K562 (cell line): Measurements from ENCODE around the gene RAB6B. TPM values are rescaled to one million over a fixed set of nuclear protein-coding genes. Genes with fewer than 3 reads are reported as not detected.

ENCODE experiments used
- ATF1 ChIP-seq, 2 experiments: fragments of 450-650 bp in 1 of 2; IDR thresholded peaks; 2 replicates each; pipeline ENCODE4 v1.6.1; 2016; ENCODE audit warnings: missing compliant biosample characterization in 1 of 2, missing genetic modification characterization in 1 of 2
- EGR1 ChIP-seq: fragments of 450-650 bp; conservative IDR thresholded peaks from 2 replicates; pipeline ENCODE4 v1.6.1; 2017; ENCODE audit warnings: mild to moderate bottlenecking
- ILK ChIP-seq: fragments of 450-650 bp; IDR thresholded peaks from 2 replicates; pipeline ENCODE4 v1.6.1; 2016; ENCODE audit warnings: missing genetic modification characterization, low read depth, mild to moderate bottlenecking, missing compliant biosample characterization, moderate library complexity, borderline replicate concordance
- KDM5B ChIP-seq: fragments of 200-600 bp; sonication (generic); IDR thresholded peaks from 2 replicates; pipeline ENCODE4 v1.6.1; 2012; ENCODE audit warnings: low read depth, mild to moderate bottlenecking, moderate library complexity, low read length, control low read depth, inconsistent platforms; ENCODE audit not compliant: insufficient replicate concordance
- PML ChIP-seq: IDR thresholded peaks from 2 replicates; pipeline ENCODE4 v1.6.1; 2012; ENCODE audit warnings: low read length, inconsistent platforms
- RB1 ChIP-seq: fragments of 450-650 bp; IDR thresholded peaks from 2 replicates; pipeline ENCODE4 v1.6.1; 2017; ENCODE audit warnings: low read depth, mild to moderate bottlenecking
- SIN3A ChIP-seq, 2 experiments: fragments of 150-350 bp in 1 of 2; IDR thresholded peaks; 2 replicates each; pipeline ENCODE4 v1.6.1; 2011 to 2016; ENCODE audit warnings: borderline replicate concordance in 2 of 2, low read depth in 2 of 2, low read length in 2 of 2, mild to moderate bottlenecking in 2 of 2, moderate library complexity in 2 of 2; ENCODE audit not compliant: control insufficient read depth in 1 of 2
- SMAD4 ChIP-seq: fragments of 250-450 bp; sonication (Bioruptor Pico); conservative IDR thresholded peaks from 2 replicates; pipeline ENCODE4 v1.8.0; 2021; ENCODE audit warnings: inconsistent platforms, mild to moderate bottlenecking, moderate library complexity
- SRSF1 ChIP-seq: fragments of 200-400 bp; formaldehyde crosslinking; IDR thresholded peaks from 2 replicates; pipeline ENCODE4 v1.6.1; 2017; ENCODE audit warnings: mild to moderate bottlenecking, low read depth, low read length, moderate library complexity
- ZNF174 ChIP-seq: fragments of 250-450 bp; sonication (Bioruptor Pico); IDR thresholded peaks from 2 replicates; pipeline ENCODE4 v1.4.0; 2020; ENCODE audit warnings: mild to moderate bottlenecking
- ZNF507 ChIP-seq: conservative IDR thresholded peaks from 2 replicates; pipeline ENCODE4 v1.6.1; 2017; ENCODE audit warnings: missing genetic modification characterization, missing compliant biosample characterization
- ZNF76 ChIP-seq: fragments of 250-450 bp; sonication (Bioruptor Pico); IDR thresholded peaks from 2 replicates; pipeline ENCODE4 v1.4.0; 2020; ENCODE audit warnings: mild to moderate bottlenecking, moderate library complexity, borderline replicate concordance
- polyA plus RNA-seq, 8 experiments: library from polyadenylated mRNA; depleted of rRNA in 4 of 8; stranded (reverse) in 5 of 8; unstranded in 3 of 8; fragments of >200 nt; fragmentation: Nextera tagmentation in 2 of 8; fragmentation: Illumina TruSeq in 1 of 8; extraction: Ambion mirVana in 2 of 8; extraction: Trizol in 1 of 8; gene quantifications; 2 replicates each; pipeline versions ENCODE4 v1.2.1 to v1.2.3, GENCODE V29; 2011 to 2014; ENCODE audit warnings: inconsistent platforms in 1 of 8, missing spikeins in 1 of 8
- total RNA-seq, 7 experiments: library from RNA; depleted of rRNA in 6 of 7; stranded (reverse); fragments of >200 nt in 6 of 7; fragmentation: Illumina TruSeq in 2 of 7; extraction: Trizol in 2 of 7; gene quantifications; 2 replicates each; pipeline versions ENCODE4 v1.2.1 to v1.2.3, GENCODE V29; 2011 to 2021; ENCODE audit warnings: low replicate concordance in 1 of 7
- TF ChIP-seq, protein P1 (sequence below), 2 experiments: fragments of 450-650 bp; conservative IDR thresholded peaks; 2 replicates each; pipeline ENCODE4 v1.6.1; 2017; ENCODE audit warnings: mild to moderate bottlenecking in 2 of 2, moderate library complexity in 2 of 2
- TF ChIP-seq, protein P2 (sequence below): fragments of 250-450 bp; sonication (Bioruptor Pico); IDR thresholded peaks from 2 replicates; pipeline ENCODE4 v1.5.0; 2021
- TF ChIP-seq, protein P3 (sequence below), 3 experiments: fragments of 200-800 bp in 1 of 3; fragments of 250-450 bp in 1 of 3; fragments of 450-650 bp in 1 of 3; sonication (Bioruptor Pico) in 1 of 3; sonication (Bioruptor generic) in 1 of 3; formaldehyde crosslinking in 1 of 3; IDR thresholded peaks; 2 replicates each; pipeline versions ENCODE4 v1.6.1 to v1.8.0; 2016 to 2022; ENCODE audit warnings: mild to moderate bottlenecking in 2 of 3, missing genetic modification characterization in 2 of 3, missing compliant biosample characterization in 1 of 3, moderate library complexity in 1 of 3
- TF ChIP-seq, protein P4 (sequence below): fragments of 150-350 bp; IDR thresholded peaks from 2 replicates; pipeline ENCODE4 v1.6.1; 2014; ENCODE audit warnings: low read depth, mild to moderate bottlenecking, low read length, borderline replicate concordance

The RAB6B gene
- total and polyA plus RNA-seq, 9 of the 15 experiments (the other 6 are each of a cell fraction or from before 2014, with no cell fraction given), result 0.60 to 18.1 (median 1.5) TPM

DNA sequence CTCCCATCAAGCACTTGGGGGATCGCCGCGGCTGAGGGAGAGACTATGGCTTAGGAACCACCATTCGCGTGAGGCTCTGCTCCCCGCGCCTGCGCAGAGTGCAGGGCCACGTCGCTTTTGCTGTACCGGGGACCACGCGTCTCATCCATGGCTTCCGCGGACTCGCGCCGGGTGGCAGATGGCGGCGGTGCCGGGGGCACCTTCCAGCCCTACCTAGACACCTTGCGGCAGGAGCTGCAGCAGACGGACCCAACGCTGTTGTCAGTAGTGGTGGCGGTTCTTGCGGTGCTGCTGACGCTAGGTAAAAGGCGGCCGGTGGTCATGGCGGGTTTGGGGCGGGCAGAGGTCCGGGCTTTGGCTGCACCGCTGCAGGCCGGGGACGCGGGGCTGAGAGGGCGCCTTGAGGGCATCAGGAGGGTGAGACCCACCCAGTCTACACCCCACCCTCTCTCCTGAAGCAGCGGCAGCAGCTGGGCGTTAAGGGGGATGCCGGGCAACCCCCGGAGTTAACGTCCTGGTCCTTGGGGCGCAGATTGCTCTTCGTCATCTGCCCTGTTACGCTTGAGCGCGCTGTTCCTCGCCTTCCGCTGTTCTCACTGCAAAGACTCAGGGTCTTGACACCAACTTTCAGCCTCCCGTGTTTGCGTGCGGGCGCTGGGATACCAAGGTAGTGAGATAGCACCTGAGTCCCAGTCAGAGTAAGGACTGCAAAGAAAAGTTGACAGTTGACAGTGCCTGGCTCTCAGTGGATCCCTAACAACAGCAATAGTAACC is 89.8 kb downstream of the RAB6B start, which contains the start of gene SRPRB (continued):
- TF ChIP-seq, protein P1, sequence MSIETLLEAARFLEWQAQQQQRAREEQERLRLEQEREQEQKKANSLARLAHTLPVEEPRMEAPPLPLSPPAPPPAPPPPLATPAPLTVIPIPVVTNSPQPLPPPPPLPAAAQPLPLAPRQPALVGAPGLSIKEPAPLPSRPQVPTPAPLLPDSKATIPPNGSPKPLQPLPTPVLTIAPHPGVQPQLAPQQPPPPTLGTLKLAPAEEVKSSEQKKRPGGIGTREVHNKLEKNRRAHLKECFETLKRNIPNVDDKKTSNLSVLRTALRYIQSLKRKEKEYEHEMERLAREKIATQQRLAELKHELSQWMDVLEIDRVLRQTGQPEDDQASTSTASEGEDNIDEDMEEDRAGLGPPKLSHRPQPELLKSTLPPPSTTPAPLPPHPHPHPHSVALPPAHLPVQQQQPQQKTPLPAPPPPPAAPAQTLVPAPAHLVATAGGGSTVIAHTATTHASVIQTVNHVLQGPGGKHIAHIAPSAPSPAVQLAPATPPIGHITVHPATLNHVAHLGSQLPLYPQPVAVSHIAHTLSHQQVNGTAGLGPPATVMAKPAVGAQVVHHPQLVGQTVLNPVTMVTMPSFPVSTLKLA (conservative IDR thresholded peaks at IDR 0.05), result peak; percentile 81 to 95
- TF ChIP-seq PML, result peak; percentile 39; the same call in 1 of the 2 replicates
- TF ChIP-seq, protein P2, sequence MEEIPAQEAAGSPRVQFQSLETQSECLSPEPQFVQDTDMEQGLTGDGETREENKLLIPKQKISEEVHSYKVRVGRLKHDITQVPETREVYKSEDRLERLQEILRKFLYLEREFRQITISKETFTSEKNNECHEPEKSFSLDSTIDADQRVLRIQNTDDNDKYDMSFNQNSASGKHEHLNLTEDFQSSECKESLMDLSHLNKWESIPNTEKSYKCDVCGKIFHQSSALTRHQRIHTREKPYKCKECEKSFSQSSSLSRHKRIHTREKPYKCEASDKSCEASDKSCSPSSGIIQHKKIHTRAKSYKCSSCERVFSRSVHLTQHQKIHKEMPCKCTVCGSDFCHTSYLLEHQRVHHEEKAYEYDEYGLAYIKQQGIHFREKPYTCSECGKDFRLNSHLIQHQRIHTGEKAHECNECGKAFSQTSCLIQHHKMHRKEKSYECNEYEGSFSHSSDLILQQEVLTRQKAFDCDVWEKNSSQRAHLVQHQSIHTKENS (CRISPR knock-in tag), result no peak
- TF ChIP-seq, protein P3, sequence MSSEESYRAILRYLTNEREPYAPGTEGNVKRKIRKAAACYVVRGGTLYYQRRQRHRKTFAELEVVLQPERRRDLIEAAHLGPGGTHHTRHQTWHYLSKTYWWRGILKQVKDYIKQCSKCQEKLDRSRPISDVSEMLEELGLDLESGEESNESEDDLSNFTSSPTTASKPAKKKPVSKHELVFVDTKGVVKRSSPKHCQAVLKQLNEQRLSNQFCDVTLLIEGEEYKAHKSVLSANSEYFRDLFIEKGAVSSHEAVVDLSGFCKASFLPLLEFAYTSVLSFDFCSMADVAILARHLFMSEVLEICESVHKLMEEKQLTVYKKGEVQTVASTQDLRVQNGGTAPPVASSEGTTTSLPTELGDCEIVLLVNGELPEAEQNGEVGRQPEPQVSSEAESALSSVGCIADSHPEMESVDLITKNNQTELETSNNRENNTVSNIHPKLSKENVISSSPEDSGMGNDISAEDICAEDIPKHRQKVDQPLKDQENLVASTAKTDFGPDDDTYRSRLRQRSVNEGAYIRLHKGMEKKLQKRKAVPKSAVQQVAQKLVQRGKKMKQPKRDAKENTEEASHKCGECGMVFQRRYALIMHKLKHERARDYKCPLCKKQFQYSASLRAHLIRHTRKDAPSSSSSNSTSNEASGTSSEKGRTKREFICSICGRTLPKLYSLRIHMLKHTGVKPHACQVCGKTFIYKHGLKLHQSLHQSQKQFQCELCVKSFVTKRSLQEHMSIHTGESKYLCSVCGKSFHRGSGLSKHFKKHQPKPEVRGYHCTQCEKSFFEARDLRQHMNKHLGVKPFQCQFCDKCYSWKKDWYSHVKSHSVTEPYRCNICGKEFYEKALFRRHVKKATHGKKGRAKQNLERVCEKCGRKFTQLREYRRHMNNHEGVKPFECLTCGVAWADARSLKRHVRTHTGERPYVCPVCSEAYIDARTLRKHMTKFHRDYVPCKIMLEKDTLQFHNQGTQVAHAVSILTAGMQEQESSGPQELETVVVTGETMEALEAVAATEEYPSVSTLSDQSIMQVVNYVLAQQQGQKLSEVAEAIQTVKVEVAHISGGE (CRISPR knock-in tag; IDR thresholded peaks at IDR 0.05), result no peak
- TF ChIP-seq SIN3A (IDR thresholded peaks at IDR 0.05; ENCODE audit: borderline replicate concordance in 2 of 2, control insufficient read depth in 1 of 2, low read depth in 2 of 2, low read length in 2 of 2), result peak; percentile 47 to 82; a peak in 2 of 4 replicates
- TF ChIP-seq SRSF1, result no peak
- TF ChIP-seq KDM5B, result peak; percentile 85
- no peak for TF ChIP-seq ILK (tag)
- TF ChIP-seq ATF1 (CRISPR knock-in tag; IDR thresholded peaks at IDR 0.05), result 0 out of 2 replicates have a peak, but pooled peaks have one; percentile 11
- peak; percentile 81 for TF ChIP-seq ATF1 (tag; IDR thresholded peaks at IDR 0.05)
- TF ChIP-seq RB1, result peak; percentile 70
- TF ChIP-seq SMAD4 (CRISPR knock-in tag), result no peak
- TF ChIP-seq ZNF174, result no peak
- TF ChIP-seq ZNF76, result no peak
- TF ChIP-seq, protein P4, sequence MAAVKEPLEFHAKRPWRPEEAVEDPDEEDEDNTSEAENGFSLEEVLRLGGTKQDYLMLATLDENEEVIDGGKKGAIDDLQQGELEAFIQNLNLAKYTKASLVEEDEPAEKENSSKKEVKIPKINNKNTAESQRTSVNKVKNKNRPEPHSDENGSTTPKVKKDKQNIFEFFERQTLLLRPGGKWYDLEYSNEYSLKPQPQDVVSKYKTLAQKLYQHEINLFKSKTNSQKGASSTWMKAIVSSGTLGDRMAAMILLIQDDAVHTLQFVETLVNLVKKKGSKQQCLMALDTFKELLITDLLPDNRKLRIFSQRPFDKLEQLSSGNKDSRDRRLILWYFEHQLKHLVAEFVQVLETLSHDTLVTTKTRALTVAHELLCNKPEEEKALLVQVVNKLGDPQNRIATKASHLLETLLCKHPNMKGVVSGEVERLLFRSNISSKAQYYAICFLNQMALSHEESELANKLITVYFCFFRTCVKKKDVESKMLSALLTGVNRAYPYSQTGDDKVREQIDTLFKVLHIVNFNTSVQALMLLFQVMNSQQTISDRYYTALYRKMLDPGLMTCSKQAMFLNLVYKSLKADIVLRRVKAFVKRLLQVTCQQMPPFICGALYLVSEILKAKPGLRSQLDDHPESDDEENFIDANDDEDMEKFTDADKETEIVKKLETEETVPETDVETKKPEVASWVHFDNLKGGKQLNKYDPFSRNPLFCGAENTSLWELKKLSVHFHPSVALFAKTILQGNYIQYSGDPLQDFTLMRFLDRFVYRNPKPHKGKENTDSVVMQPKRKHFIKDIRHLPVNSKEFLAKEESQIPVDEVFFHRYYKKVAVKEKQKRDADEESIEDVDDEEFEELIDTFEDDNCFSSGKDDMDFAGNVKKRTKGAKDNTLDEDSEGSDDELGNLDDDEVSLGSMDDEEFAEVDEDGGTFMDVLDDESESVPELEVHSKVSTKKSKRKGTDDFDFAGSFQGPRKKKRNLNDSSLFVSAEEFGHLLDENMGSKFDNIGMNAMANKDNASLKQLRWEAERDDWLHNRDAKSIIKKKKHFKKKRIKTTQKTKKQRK, result no peak
- TF ChIP-seq ZNF507 (tag), result no peak
- TF ChIP-seq EGR1, result no peak
